Fibroblast of lung (primary cell): Measurements from ENCODE around the gene UPK1A. TPM values are rescaled to one million over a fixed set of nuclear protein-coding genes. Genes with fewer than 3 reads are reported as not detected.

Source experiments
- DNase-seq, 2 donors: peaks; one replicate each; pipeline versions ENCODE4 v3.0.0 to v3.0.0-alpha.2; 2010; ENCODE audit warnings: low read depth in 2 of 2
- H2AFZ ChIP-seq: 2 replicates; pipeline ENCODE4 v1.5.1; 2012; ENCODE audit warnings: low read length, control low read depth, inconsistent platforms
- H3K27ac ChIP-seq: 2 replicates; pipeline ENCODE4 v1.5.1; 2011; ENCODE audit warnings: low read length, control low read depth; ENCODE audit not compliant: insufficient read depth
- H3K27me3 ChIP-seq: 2 replicates; pipeline ENCODE4 v1.5.1; 2011; ENCODE audit warnings: mild to moderate bottlenecking, low read length; ENCODE audit not compliant: control insufficient read depth, insufficient read depth
- H3K36me3 ChIP-seq: 2 replicates; pipeline ENCODE4 v1.5.1; 2011; ENCODE audit warnings: low read length; ENCODE audit not compliant: control insufficient read depth, insufficient read depth
- H3K4me1 ChIP-seq: 2 replicates; pipeline ENCODE4 v1.5.1; 2011; ENCODE audit warnings: low read length; ENCODE audit not compliant: control insufficient read depth, insufficient read depth; ENCODE audit errors: extremely low read depth
- H3K4me2 ChIP-seq: 2 replicates; pipeline ENCODE4 v1.5.1; 2011; ENCODE audit warnings: low read length, control low read depth; ENCODE audit not compliant: insufficient read depth; ENCODE audit errors: extremely low read depth
- H3K4me3 ChIP-seq, 4 experiments: fragments of 200-600 bp in 1 of 4; sonication (generic) in 1 of 4; replicated peaks in 1 of 4; 2 replicates each; pipeline ENCODE4 v1.5.1; 2011 to 2016; ENCODE audit warnings: low read length in 4 of 4, low read depth in 3 of 4, mild to moderate bottlenecking in 3 of 4, control low read depth in 2 of 4, inconsistent platforms in 1 of 4, mixed read lengths in 1 of 4; ENCODE audit not compliant: insufficient read depth in 1 of 4; ENCODE audit errors: control extremely low read depth in 1 of 4
- H3K79me2 ChIP-seq: 2 replicates; pipeline ENCODE4 v1.5.1; 2012; ENCODE audit warnings: mild to moderate bottlenecking, low read length, inconsistent platforms; ENCODE audit not compliant: control insufficient read depth, insufficient read depth
- H3K9ac ChIP-seq: 2 replicates; pipeline ENCODE4 v1.5.1; 2011; ENCODE audit warnings: mild to moderate bottlenecking, low read length, control low read depth; ENCODE audit not compliant: insufficient read depth
- H3K9me3 ChIP-seq: 2 replicates; pipeline ENCODE4 v1.5.1; 2012; ENCODE audit warnings: low read depth, low read length; ENCODE audit not compliant: control insufficient read depth, insufficient read depth
- H4K20me1 ChIP-seq: 2 replicates; pipeline ENCODE4 v1.5.1; 2011; ENCODE audit warnings: low read length; ENCODE audit not compliant: control insufficient read depth, insufficient read depth; ENCODE audit errors: extremely low read depth
- EZH2 ChIP-seq: IDR thresholded peaks from 2 replicates; pipeline ENCODE4 v1.5.1; 2012; ENCODE audit warnings: low read length, control low read depth, mild to moderate bottlenecking; ENCODE audit errors: missing control alignments
- polyA plus RNA-seq, 2 donors: library from polyadenylated mRNA; depleted of rRNA in 1 of 2; stranded (reverse) in 1 of 2; unstranded in 1 of 2; fragments of >200 nt; gene quantifications; 2 replicates each; pipeline ENCODE4 v1.2.1, GENCODE V29; 2011 to 2012; ENCODE audit warnings: missing spikeins in 1 of 2
- total RNA-seq: library from RNA; depleted of rRNA; stranded (reverse); fragments of >200 nt; gene quantifications from 2 replicates; pipeline ENCODE4 v1.2.1, GENCODE V29; 2014
- TF ChIP-seq, protein P1 (sequence below), 2 donors: IDR thresholded peaks in 1 of 2; conservative IDR thresholded peaks in 1 of 2; 1 replicate in 1 of 2; 2 replicates in 1 of 2; pipeline ENCODE4 v1.5.1; 2011 to 2012; ENCODE audit warnings: low read length in 2 of 2, control low read depth in 1 of 2, inconsistent platforms in 1 of 2, low read depth in 1 of 2, mild to moderate bottlenecking in 1 of 2

The UPK1A gene
- total and polyA plus RNA-seq, 2 donors (not counting 1 experiment from before 2014, with no cell fraction given) = 0.27 TPM; not detected in 1

DNA sequence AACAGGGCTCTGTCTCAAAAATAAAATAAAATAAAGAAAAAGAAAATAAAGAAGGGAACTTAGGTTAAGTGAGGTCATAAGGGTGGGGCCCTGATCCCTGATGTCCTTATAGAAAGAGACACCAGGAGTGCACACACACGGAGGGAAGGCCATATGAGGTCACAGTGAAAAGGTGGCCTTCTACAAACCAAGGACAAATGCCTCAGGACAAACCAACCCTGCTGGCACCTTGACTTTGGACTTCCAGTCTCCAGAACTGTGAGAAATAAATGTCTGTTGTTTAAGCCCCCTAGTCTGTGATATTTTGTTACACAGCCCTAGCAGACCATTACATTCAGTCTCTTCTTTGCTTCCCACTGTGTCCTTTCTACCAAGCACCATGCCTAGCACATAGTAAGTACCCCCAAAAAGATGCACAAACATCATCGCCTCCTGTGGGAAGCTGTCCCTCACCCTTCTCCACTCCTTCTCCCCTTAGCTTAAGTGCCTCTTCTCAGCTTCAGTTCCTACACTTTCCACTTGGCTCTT is 29.6 kb downstream of the UPK1A start:
- Histone ChIP-seq H3K79me2 (no peaks in the 10 kb centered on the region), H3K9ac (no peak overlapping the region), H2AFZ (no peak overlapping the region), H4K20me1 (no peaks in the 10 kb centered on the region), H3K27ac (no peak overlapping the region), H3K9me3 (no peaks in the 10 kb centered on the region), H3K4me1 (no peaks in the 10 kb centered on the region), H3K4me2 (no peak overlapping the region), H3K27me3 (no peaks in the 10 kb centered on the region), H3K36me3 (no peaks in the 10 kb centered on the region), H3K4me3 (no peak overlapping the region)
- no peak for TF ChIP-seq EZH2
- TF ChIP-seq, protein P1, sequence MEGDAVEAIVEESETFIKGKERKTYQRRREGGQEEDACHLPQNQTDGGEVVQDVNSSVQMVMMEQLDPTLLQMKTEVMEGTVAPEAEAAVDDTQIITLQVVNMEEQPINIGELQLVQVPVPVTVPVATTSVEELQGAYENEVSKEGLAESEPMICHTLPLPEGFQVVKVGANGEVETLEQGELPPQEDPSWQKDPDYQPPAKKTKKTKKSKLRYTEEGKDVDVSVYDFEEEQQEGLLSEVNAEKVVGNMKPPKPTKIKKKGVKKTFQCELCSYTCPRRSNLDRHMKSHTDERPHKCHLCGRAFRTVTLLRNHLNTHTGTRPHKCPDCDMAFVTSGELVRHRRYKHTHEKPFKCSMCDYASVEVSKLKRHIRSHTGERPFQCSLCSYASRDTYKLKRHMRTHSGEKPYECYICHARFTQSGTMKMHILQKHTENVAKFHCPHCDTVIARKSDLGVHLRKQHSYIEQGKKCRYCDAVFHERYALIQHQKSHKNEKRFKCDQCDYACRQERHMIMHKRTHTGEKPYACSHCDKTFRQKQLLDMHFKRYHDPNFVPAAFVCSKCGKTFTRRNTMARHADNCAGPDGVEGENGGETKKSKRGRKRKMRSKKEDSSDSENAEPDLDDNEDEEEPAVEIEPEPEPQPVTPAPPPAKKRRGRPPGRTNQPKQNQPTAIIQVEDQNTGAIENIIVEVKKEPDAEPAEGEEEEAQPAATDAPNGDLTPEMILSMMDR (conservative IDR thresholded peaks at IDR 0.05 in 1 of 2, IDR thresholded peaks at IDR 0.05 in 1 of 2; ENCODE audit: low read depth in 1 of 2, low read length in 2 of 2) = no peak
- no peak for DNase-seq

DNA sequence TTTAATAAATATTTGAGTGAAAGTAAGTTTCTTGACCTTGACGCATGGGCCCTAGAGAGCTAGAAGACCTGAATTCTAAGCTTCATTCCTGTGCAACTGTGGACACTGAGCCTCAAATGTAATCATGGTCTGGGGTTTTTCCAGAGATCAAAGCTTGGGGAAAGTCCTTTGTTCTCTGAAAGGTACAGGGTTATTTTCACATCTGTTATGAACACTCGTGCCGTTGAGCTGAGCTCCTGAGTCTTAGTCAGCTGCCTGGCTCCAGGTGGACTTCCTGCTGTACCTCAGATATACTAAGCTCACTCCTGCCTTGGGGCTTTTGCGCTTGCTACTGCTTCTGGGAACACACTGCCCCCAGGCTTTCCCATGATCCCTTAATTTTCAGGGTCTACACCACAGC is 30.5 kb downstream of the UPK1A start:
- Histone ChIP-seq H3K4me1 (no peaks in the 10 kb centered on the region), H3K79me2 (no peaks in the 10 kb centered on the region)

DNA sequence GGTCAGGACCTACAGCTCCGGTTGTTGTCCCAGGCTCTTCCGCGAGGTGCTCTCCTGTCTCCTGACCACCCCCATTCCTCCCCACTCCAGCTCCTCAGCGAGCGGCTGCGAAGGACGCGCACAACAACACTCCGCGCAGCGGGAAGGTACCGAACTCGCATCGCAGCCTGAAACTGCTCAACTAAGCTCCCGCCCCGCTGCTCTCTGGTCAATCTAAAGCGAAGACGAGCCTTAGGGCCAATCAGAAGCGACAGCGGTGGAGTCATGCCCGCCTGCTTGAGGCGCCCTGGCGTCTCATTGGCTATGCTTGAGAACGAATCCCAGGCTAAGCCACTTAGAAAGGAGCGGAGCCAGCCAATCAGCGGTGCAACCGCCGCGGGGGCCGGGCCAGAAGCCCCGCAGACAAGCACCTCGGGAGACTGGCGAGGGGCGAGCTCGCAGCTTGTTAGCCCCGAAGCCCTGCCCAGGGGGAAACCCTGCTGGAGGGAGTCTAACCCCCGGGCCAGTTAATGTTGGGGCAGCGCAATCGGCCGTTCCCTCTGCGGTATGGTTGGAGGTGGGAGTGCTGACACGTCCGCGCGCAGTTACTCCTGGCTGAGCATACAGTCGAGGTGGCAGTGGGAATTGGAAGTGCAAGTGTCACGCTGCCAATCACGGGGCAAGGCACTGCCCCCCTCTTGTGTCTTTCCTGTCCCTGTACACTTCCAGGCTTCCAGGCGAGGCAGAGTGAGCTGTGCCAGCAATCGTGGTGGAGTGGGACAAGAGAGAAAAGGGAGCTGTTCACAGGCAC is 36.1 kb downstream of the UPK1A start:
- no peak overlapping the region for H3K9ac ChIP-seq

More for the DNA sequence above, 30.5 kb downstream of the UPK1A start:
- no peak overlapping the region for H3K9ac ChIP-seq
- H3K36me3 ChIP-seq = no peaks in the 10 kb centered on the region
- no peak for DNase-seq
- H3K27me3 ChIP-seq = no peaks in the 10 kb centered on the region
- no peak overlapping the region for H3K4me3 ChIP-seq
- no peaks in the 10 kb centered on the region for H4K20me1 ChIP-seq
- no peak overlapping the region for H2AFZ ChIP-seq
- no peak overlapping the region for H3K4me2 ChIP-seq
- H3K27ac ChIP-seq = no peak overlapping the region
- TF ChIP-seq, protein P1 (conservative IDR thresholded peaks at IDR 0.05 in 1 of 2, IDR thresholded peaks at IDR 0.05 in 1 of 2; ENCODE audit: low read depth in 1 of 2, low read length in 2 of 2) = no peak
- TF ChIP-seq EZH2 = no peak
- no peaks in the 10 kb centered on the region for H3K9me3 ChIP-seq

More for the DNA sequence above, 36.1 kb downstream of the UPK1A start:
- no peaks in the 10 kb centered on the region for H3K79me2 ChIP-seq
- DNase-seq = peak; percentile 97
- H3K4me2 ChIP-seq = peak overlapping the region; percentile 73
- no peak overlapping the region for H3K27ac ChIP-seq
- H3K36me3 ChIP-seq = no peaks in the 10 kb centered on the region
- H3K9me3 ChIP-seq = no peaks in the 10 kb centered on the region
- H2AFZ ChIP-seq = peak overlapping the region; percentile 99
- H4K20me1 ChIP-seq = no peaks in the 10 kb centered on the region
- no peaks in the 10 kb centered on the region for H3K4me1 ChIP-seq
- H3K27me3 ChIP-seq = no peaks in the 10 kb centered on the region
- H3K4me3 ChIP-seq = peak overlapping the region; percentile 47 to 71 (median 54)
- no peak for TF ChIP-seq EZH2
- TF ChIP-seq, protein P1 (conservative IDR thresholded peaks at IDR 0.05 in 1 of 2, IDR thresholded peaks at IDR 0.05 in 1 of 2; ENCODE audit: low read depth in 1 of 2, low read length in 2 of 2) = no peak
